ENCODE data around the gene SLC25A1. TPM values are rescaled to one million over a fixed set of nuclear protein-coding genes. Genes with fewer than 3 reads are reported as not detected.

Gene SLC25A1
- total RNA-seq, 5 donors from 2014 or later (not counting 1 experiment from before 2014, with no cell fraction given), result 24.1 to 52.9 (median 45.7) TPM

GRCh38 chr22:19208287-19208847 lies 29.8 kb upstream of the SLC25A1 start:
- ChIA-PET CTCF (no interaction called here), POLR2A (no interaction called here)
- DNase-seq (no peak), ATAC-seq (replicated peaks in 1 of 4) (no peak)
- Histone ChIP-seq H3K27ac (ENCODE audit: low read length) (no peak overlapping the region), H3K36me3 (ENCODE audit: control insufficient read depth in 2 of 2, extremely low read depth in 1 of 2, insufficient read depth in 1 of 2, low read length in 1 of 2) (no peaks in the 10 kb centered on the region), H3K9me3 (no peaks in the 10 kb centered on the region), H3K27me3 (replicated peaks in 1 of 2; ENCODE audit: control insufficient read depth in 2 of 2, extremely low read depth in 1 of 2, insufficient read depth in 2 of 2, low read length in 1 of 2) (peaks cover 0 to 28% of the 10 kb centered on the region in 2 experiments), H3K4me3 (ENCODE audit: control insufficient read depth in 1 of 2, extremely low read depth in 1 of 2, low read length in 1 of 2) (no peak overlapping the region), H3K4me1 (ENCODE audit: control insufficient read depth in 1 of 2, extremely low read depth in 1 of 2, insufficient read depth in 2 of 2, low read length in 2 of 2) (no peaks in the 10 kb centered on the region)
- peaks cover 23 to 39% of the 10 kb centered on the region in 2 donors for H3K27me3 Mint-ChIP-seq
- H3K9me3 Mint-ChIP-seq, result no peaks in the 10 kb centered on the region
- H3K4me3 Mint-ChIP-seq, result no peak overlapping the region
- no peaks in the 10 kb centered on the region for H3K36me3 Mint-ChIP-seq
- H3K27ac Mint-ChIP-seq, result no peak overlapping the region
- no peaks in the 10 kb centered on the region for H3K4me1 Mint-ChIP-seq
- WGBS (ENCODE audit: insufficient coverage), result 29% methylated on average over 1 of the region's 4 CpGs

- H3K4me3 ChIP-seq (ENCODE audit: control insufficient read depth in 1 of 2, extremely low read depth in 1 of 2, low read length in 1 of 2), result no peak overlapping the region
- ATAC-seq (replicated peaks in 1 of 4), result no peak
- ChIA-PET POLR2A (no interaction called here), CTCF (no interaction called here)
- no peaks in the 10 kb centered on the region for H3K4me1 Mint-ChIP-seq
- no peak overlapping the region for H3K27ac Mint-ChIP-seq
- no peak overlapping the region for H3K4me3 Mint-ChIP-seq
- no peaks in the 10 kb centered on the region for H3K36me3 Mint-ChIP-seq
- H3K36me3 ChIP-seq (ENCODE audit: control insufficient read depth in 2 of 2, extremely low read depth in 1 of 2, insufficient read depth in 1 of 2, low read length in 1 of 2), result no peaks in the 10 kb centered on the region
- WGBS (ENCODE audit: insufficient coverage), result 59% methylated on average over 3 of the region's 5 CpGs
- H3K27ac ChIP-seq (ENCODE audit: low read length), result no peak overlapping the region
- no peaks in the 10 kb centered on the region for H3K9me3 ChIP-seq
- H3K9me3 Mint-ChIP-seq, result no peaks in the 10 kb centered on the region
- peaks cover 0 to 28% of the 10 kb centered on the region in 2 experiments for H3K27me3 ChIP-seq (replicated peaks in 1 of 2; ENCODE audit: control insufficient read depth in 2 of 2, extremely low read depth in 1 of 2, insufficient read depth in 2 of 2, low read length in 1 of 2)
- peaks cover 23 to 39% of the 10 kb centered on the region in 2 donors for H3K27me3 Mint-ChIP-seq
- no peak for DNase-seq
- H3K4me1 ChIP-seq (ENCODE audit: control insufficient read depth in 1 of 2, extremely low read depth in 1 of 2, insufficient read depth in 2 of 2, low read length in 2 of 2), result no peaks in the 10 kb centered on the region
Measured at GRCh38 chr22:19207884-19208283, 29.3 kb upstream of the SLC25A1 start.

DNA sequence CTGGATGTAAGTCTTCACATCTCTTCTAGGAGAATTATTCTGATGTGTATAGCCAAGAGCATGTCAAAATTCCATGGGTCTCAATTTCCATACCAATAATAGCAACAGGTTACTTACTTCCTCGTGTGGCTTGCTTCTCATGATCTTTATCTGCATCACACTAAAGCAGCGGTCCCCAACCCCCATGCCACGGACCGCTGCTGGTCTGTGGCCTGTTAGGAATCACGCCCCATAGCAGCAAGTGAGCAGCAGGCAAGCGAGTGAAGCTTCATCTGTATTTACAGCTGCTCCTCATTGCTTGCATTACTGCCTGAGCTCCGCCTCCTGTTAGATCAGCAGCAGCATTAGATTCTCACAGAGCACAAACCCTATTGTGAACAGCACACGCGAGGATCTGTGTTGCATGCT lies 28.9 kb upstream of the SLC25A1 start:
- WGBS (ENCODE audit: insufficient coverage), result 68% methylated on average over 9 of the region's 9 CpGs
- H3K4me3 ChIP-seq (ENCODE audit: control insufficient read depth in 1 of 2, extremely low read depth in 1 of 2, low read length in 1 of 2), result no peak overlapping the region
- H3K27ac ChIP-seq (ENCODE audit: low read length), result no peak overlapping the region
- no peaks in the 10 kb centered on the region for H3K4me1 ChIP-seq (ENCODE audit: control insufficient read depth in 1 of 2, extremely low read depth in 1 of 2, insufficient read depth in 2 of 2, low read length in 2 of 2)
- Mint-ChIP-seq H3K4me3 (no peak overlapping the region), H3K4me1 (no peaks in the 10 kb centered on the region), H3K27me3 (peaks cover 23 to 39% of the 10 kb centered on the region in 2 donors), H3K36me3 (no peaks in the 10 kb centered on the region), H3K9me3 (peaks cover 0 to 3% (median 0%) of the 10 kb centered on the region in 3 donors), H3K27ac (peak overlapping the region in 1 of 2 donors; percentile 19)
- no peaks in the 10 kb centered on the region for H3K9me3 ChIP-seq
- no peak for ATAC-seq (replicated peaks in 1 of 4)
- DNase-seq, result no peak
- POLR2A ChIA-PET, result no interaction called here
- H3K27me3 ChIP-seq (replicated peaks in 1 of 2; ENCODE audit: control insufficient read depth in 2 of 2, extremely low read depth in 1 of 2, insufficient read depth in 2 of 2, low read length in 1 of 2), result peaks cover 0 to 28% of the 10 kb centered on the region in 2 experiments
- H3K36me3 ChIP-seq (ENCODE audit: control insufficient read depth in 2 of 2, extremely low read depth in 1 of 2, insufficient read depth in 1 of 2, low read length in 1 of 2), result no peaks in the 10 kb centered on the region
- CTCF ChIA-PET, result no interaction called here

GRCh38 chr22:19206287-19206686 lies 27.8 kb upstream of the SLC25A1 start:
- H3K27ac Mint-ChIP-seq, result no peak overlapping the region
- H3K9me3 ChIP-seq, result no peaks in the 10 kb centered on the region
- peaks cover 23 to 39% of the 10 kb centered on the region in 2 donors for H3K27me3 Mint-ChIP-seq
- H3K4me3 ChIP-seq (ENCODE audit: control insufficient read depth in 1 of 2, extremely low read depth in 1 of 2, low read length in 1 of 2), result no peak overlapping the region
- H3K4me1 Mint-ChIP-seq, result no peaks in the 10 kb centered on the region
- WGBS (ENCODE audit: insufficient coverage), result 100% methylated on average over 2 of the region's 6 CpGs
- ATAC-seq (replicated peaks in 1 of 4), result no peak
- peaks cover 0 to 3% (median 0%) of the 10 kb centered on the region in 3 donors for H3K9me3 Mint-ChIP-seq
- H3K36me3 Mint-ChIP-seq, result no peaks in the 10 kb centered on the region
- no peaks in the 10 kb centered on the region for H3K4me1 ChIP-seq (ENCODE audit: control insufficient read depth in 1 of 2, extremely low read depth in 1 of 2, insufficient read depth in 2 of 2, low read length in 2 of 2)
- DNase-seq, result no peak
- H3K27ac ChIP-seq (ENCODE audit: low read length), result no peak overlapping the region
- ChIA-PET POLR2A (interaction anchor here in 1 of 2 donors (0.6 kb wide), 1 partner anchor 861 kb away, joined by 4 read pairs; no protein-coding TSS in a partner anchor), CTCF (no interaction called here)
- H3K27me3 ChIP-seq (replicated peaks in 1 of 2; ENCODE audit: control insufficient read depth in 2 of 2, extremely low read depth in 1 of 2, insufficient read depth in 2 of 2, low read length in 1 of 2), result peaks cover 0 to 28% of the 10 kb centered on the region in 2 experiments
- H3K36me3 ChIP-seq (ENCODE audit: control insufficient read depth in 2 of 2, extremely low read depth in 1 of 2, insufficient read depth in 1 of 2, low read length in 1 of 2), result no peaks in the 10 kb centered on the region
- H3K4me3 Mint-ChIP-seq, result no peak overlapping the region

- no peaks in the 10 kb centered on the region for H3K4me1 Mint-ChIP-seq
- ChIA-PET CTCF (no interaction called here), POLR2A (interaction anchor here in 1 of 2 donors (0.7 kb wide), 1 partner anchor 11 kb away, joined by 4 read pairs; no protein-coding TSS in a partner anchor)
- no peak overlapping the region for H3K27ac Mint-ChIP-seq
- H3K4me1 ChIP-seq (ENCODE audit: control insufficient read depth in 1 of 2, extremely low read depth in 1 of 2, insufficient read depth in 2 of 2, low read length in 2 of 2), result no peaks in the 10 kb centered on the region
- peaks cover 0 to 18% of the 10 kb centered on the region in 2 experiments for H3K27me3 ChIP-seq (replicated peaks in 1 of 2; ENCODE audit: control insufficient read depth in 2 of 2, extremely low read depth in 1 of 2, insufficient read depth in 2 of 2, low read length in 1 of 2)
- no peak overlapping the region for H3K4me3 Mint-ChIP-seq
- peaks cover 0 to 3% (median 0%) of the 10 kb centered on the region in 3 donors for H3K9me3 Mint-ChIP-seq
- no peak overlapping the region for H3K4me3 ChIP-seq (ENCODE audit: control insufficient read depth in 1 of 2, extremely low read depth in 1 of 2, low read length in 1 of 2)
- ATAC-seq (replicated peaks in 1 of 4), result no peak
- H3K9me3 ChIP-seq, result no peaks in the 10 kb centered on the region
- 89% methylated on average over 2 of the region's 4 CpGs for WGBS (ENCODE audit: insufficient coverage)
- no peaks in the 10 kb centered on the region for H3K36me3 ChIP-seq (ENCODE audit: control insufficient read depth in 2 of 2, extremely low read depth in 1 of 2, insufficient read depth in 1 of 2, low read length in 1 of 2)
- no peak overlapping the region for H3K27ac ChIP-seq (ENCODE audit: low read length)
- no peak for DNase-seq
- no peaks in the 10 kb centered on the region for H3K36me3 Mint-ChIP-seq
- H3K27me3 Mint-ChIP-seq, result peaks cover 19 to 28% of the 10 kb centered on the region in 2 donors
Measured at GRCh38 chr22:19204640-19205039, 26.1 kb upstream of the SLC25A1 start.

DNA sequence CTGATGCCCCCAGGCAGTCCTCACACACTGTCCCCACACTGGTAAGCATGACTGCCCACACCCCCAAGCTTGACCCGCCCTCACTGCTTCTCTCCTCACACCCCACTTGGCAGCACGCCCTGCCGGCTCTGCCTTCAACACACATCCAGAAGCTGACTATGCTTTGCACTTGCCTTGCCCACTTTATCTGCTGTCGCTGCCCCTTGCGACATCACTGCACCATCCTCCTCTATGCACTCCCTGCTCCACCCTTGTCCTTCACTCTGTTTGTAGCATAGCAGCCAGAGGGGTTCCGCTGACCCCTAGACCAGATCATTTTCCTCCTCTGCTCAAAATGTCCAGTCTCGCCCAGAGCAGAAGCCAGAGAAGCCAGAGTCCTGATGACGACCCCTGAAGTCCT lies 25.3 kb upstream of the SLC25A1 start:
- Histone ChIP-seq H3K4me3 (ENCODE audit: control insufficient read depth in 1 of 2, extremely low read depth in 1 of 2, low read length in 1 of 2) (no peak overlapping the region), H3K9me3 (no peaks in the 10 kb centered on the region), H3K4me1 (ENCODE audit: control insufficient read depth in 1 of 2, extremely low read depth in 1 of 2, insufficient read depth in 2 of 2, low read length in 2 of 2) (no peaks in the 10 kb centered on the region), H3K36me3 (ENCODE audit: control insufficient read depth in 2 of 2, extremely low read depth in 1 of 2, insufficient read depth in 1 of 2, low read length in 1 of 2) (no peaks in the 10 kb centered on the region), H3K27me3 (replicated peaks in 1 of 2; ENCODE audit: control insufficient read depth in 2 of 2, extremely low read depth in 1 of 2, insufficient read depth in 2 of 2, low read length in 1 of 2) (peaks cover 0 to 18% of the 10 kb centered on the region in 2 experiments), H3K27ac (ENCODE audit: low read length) (no peak overlapping the region)
- ATAC-seq (replicated peaks in 1 of 4) (no peak), DNase-seq (no peak)
- POLR2A ChIA-PET, result no interaction called here
- WGBS (ENCODE audit: insufficient coverage), result 84% methylated on average over 6 of the region's 8 CpGs
- Mint-ChIP-seq H3K27ac (no peak overlapping the region), H3K4me3 (no peak overlapping the region), H3K4me1 (no peaks in the 10 kb centered on the region), H3K9me3 (peaks cover 0 to 3% (median 0%) of the 10 kb centered on the region in 3 donors), H3K27me3 (peaks cover 11 to 21% of the 10 kb centered on the region in 2 donors), H3K36me3 (no peaks in the 10 kb centered on the region)
- CTCF ChIA-PET, result no interaction called here

All from T-cell (primary cell).